Activated CD4-positive, alpha-beta memory T cell treated with anti-CD3 and anti-CD28 coated beads, Interleukin-2, amount 10 ng/mL, durations not matched to agents 7 days and 5 days (primary cell): Measurements from ENCODE around the gene SAP30BP. TPM values are rescaled to one million over a fixed set of nuclear protein-coding genes. Genes with fewer than 3 reads are reported as not detected.

Source experiments
- CTCF ChIA-PET: fragments of 350-600 bp; sonication (Branson Sonifier 250); formaldehyde crosslinking; loops from one replicate; lab custom pipeline; 2021; ENCODE audit warnings: antibody characterized with exemption, inconsistent platforms; lab: Charles Lee
- POLR2A ChIA-PET: fragments of 350-600 bp; sonication (Branson Sonifier 250); formaldehyde crosslinking; loops from one replicate; lab custom pipeline; 2021; ENCODE audit warnings: antibody characterized with exemption; lab: Charles Lee
- DNase-seq: peaks from one replicate; pipeline ENCODE4 v3.0.0-alpha.2; 2020
- H3K27ac Mint-ChIP-seq: one replicate; pipeline ENCODE4 v1.8.0; 2021; ENCODE audit warnings: mild to moderate bottlenecking, mixed read lengths
- H3K27me3 Mint-ChIP-seq: one replicate; pipeline ENCODE4 v1.8.0; 2021; ENCODE audit warnings: mixed read lengths
- H3K36me3 Mint-ChIP-seq: one replicate; pipeline ENCODE4 v1.8.0; 2021; ENCODE audit warnings: low read depth, mixed read lengths
- H3K4me1 Mint-ChIP-seq: one replicate; pipeline ENCODE4 v1.8.0; 2021; ENCODE audit warnings: mixed read lengths
- H3K4me3 Mint-ChIP-seq: one replicate; pipeline ENCODE4 v1.8.0; 2021; ENCODE audit warnings: mild to moderate bottlenecking, mixed read lengths
- H3K9me3 Mint-ChIP-seq: one replicate; pipeline ENCODE4 v1.8.0; 2021; ENCODE audit warnings: mixed read lengths
- total RNA-seq, 2 experiments: library from RNA; stranded (reverse); gene quantifications; one replicate each; pipeline ENCODE4 v1.2.3, GENCODE V29; 2021

SAP30BP gene
- total RNA-seq, 2 experiments from 2014 or later, result 87.2 to 89.6 TPM

DNA sequence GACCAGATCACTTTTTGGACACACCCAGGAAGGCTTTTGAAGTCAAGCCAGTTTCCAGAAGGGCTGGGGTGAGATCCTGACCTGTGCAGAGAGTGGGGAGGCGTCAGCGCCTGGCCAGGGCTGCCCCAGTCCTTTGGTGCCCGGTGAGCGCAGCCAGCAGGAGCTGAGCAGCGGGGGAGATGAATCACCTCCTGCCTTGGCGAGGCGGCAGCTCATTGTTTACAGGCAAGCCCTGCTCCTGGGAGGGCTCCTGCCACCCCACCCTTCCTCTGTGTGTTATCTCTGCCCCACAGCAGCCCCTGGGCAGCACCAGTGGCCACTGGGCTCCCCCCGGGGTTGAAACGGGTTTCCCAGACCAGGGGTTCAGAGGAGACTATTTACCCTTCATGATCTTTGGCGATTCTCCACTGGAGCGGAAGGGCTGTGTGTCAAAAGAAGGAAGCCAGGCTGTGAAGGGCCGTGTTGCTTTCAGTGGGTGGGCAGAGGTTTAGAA is 40.0 kb downstream of the SAP30BP start:
- Mint-ChIP-seq H3K27ac (no peak overlapping the region), H3K9me3 (no peaks in the 10 kb centered on the region), H3K36me3 (peaks cover 35% of the 10 kb centered on the region), H3K4me3 (no peak overlapping the region), H3K27me3 (peaks cover 3% of the 10 kb centered on the region), H3K4me1 (no peaks in the 10 kb centered on the region)
- CTCF ChIA-PET, result interaction anchor here (0.6 to 0.8 kb wide), 2 partner anchors 106 to 306 kb away, joined by 3 to 5 read pairs; no protein-coding TSS in a partner anchor
- POLR2A ChIA-PET, result interaction anchor here (0.8 kb wide), 1 partner anchor 40 kb away, joined by 4 read pairs; the partner anchor contains the start of genes RECQL5 and SAP30BP
- no peak for DNase-seq

- ChIA-PET CTCF (interaction anchor here (1.3 to 2.4 kb wide), 3 partner anchors 37 to 79 kb away, joined by 3 to 6 read pairs (median 5); partner anchors contain the start of gene SMIM5), POLR2A (no interaction called here)
- H3K4me1 Mint-ChIP-seq, result no peaks in the 10 kb centered on the region
- peaks cover 10% of the 10 kb centered on the region for H3K36me3 Mint-ChIP-seq
- no peaks in the 10 kb centered on the region for H3K9me3 Mint-ChIP-seq
- H3K27ac Mint-ChIP-seq, result no peak overlapping the region
- no peak overlapping the region for H3K4me3 Mint-ChIP-seq
- no peak for DNase-seq
- H3K27me3 Mint-ChIP-seq, result peaks cover 7% of the 10 kb centered on the region
Measured at GRCh38 chr17:75712446-75712845, 45.3 kb downstream of the SAP30BP start.

- ChIA-PET POLR2A (interaction anchor here (1.0 to 1.9 kb wide), 2 partner anchors 18 to 34 kb away, joined by 5 read pairs; no protein-coding TSS in a partner anchor), CTCF (interaction anchor here (0.8 to 1.9 kb wide), 3 partner anchors 28 to 87 kb away, joined by 4 to 7 read pairs (median 5); partner anchors contain the start of gene SMIM5)
- Mint-ChIP-seq H3K4me3 (no peak overlapping the region), H3K27ac (no peak overlapping the region), H3K9me3 (no peaks in the 10 kb centered on the region), H3K4me1 (peaks cover 2% of the 10 kb centered on the region), H3K27me3 (peaks cover 24% of the 10 kb centered on the region), H3K36me3 (no peaks in the 10 kb centered on the region)
- DNase-seq, result no peak
Measured at GRCh38 chr17:75719732-75720131, 52.6 kb downstream of the SAP30BP start.

DNA sequence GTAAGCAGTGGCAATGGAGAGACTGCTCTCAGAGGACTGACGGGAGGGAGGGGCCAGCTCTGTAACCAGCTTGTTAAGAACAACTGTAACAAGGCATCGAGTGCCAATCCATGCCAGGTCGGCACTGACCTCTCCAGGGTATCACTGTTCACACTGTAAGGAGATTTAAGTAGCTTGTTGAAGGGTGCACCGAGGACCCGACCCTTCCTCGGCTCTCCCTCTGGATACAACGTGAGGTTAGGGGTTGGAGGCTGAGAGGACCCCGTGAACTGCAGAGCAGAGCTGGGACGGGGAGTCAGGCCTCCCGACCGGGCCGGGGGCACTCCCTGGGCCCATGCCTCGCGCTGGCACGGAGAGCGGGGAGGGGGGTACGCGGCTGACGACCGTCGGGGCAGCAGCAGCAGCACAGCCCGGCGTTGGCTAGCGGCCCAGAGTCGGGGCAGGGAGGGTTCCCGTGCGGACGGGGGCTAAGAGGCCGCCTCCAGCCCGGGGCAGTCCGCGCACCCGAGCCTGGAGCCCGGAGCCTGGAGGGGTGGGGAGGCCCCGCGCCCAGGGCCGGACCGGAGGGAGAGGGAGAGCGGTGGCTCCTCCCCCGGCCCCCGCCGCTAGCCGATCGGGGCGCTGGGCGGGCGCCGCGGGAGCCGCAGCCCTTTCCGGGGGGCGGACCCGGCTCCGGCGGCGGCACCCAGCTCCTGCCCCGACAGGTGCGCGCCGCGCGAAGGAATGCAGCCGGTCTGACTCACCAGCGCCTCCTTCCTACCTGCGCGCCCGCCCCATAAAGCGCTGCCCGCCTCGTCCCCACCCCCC is 53.7 kb downstream of the SAP30BP start, which contains the start of gene ITGB4:
Gene ITGB4, plus strand, starts transcription at position 804 of the 807 bp plus-strand sequence. CDS start 3,245 bp downstream, outside the sequence.
- ChIA-PET CTCF (interaction anchor here (0.6 to 2.3 kb wide), 6 partner anchors 24 to 99 kb away, joined by 3 to 9 read pairs (median 4); no protein-coding TSS in a partner anchor), POLR2A (interaction anchor here (0.9 to 1.9 kb wide), 4 partner anchors 9 to 39 kb away, joined by 3 to 5 read pairs (median 4); no protein-coding TSS in a partner anchor)
- Mint-ChIP-seq H3K4me1 (peaks cover 2% of the 10 kb centered on the region), H3K9me3 (no peaks in the 10 kb centered on the region), H3K27me3 (peaks cover 24% of the 10 kb centered on the region), H3K27ac (no peak within 1 kb of the TSS), H3K4me3 (peak within 1 kb of the TSS; percentile 54), H3K36me3 (no peaks in the 10 kb centered on the region)
- DNase-seq, result peak; percentile 64

- peaks cover 24% of the 10 kb centered on the region for H3K27me3 Mint-ChIP-seq
- no peak overlapping the region for H3K4me3 Mint-ChIP-seq
- H3K4me1 Mint-ChIP-seq, result peaks cover 2% of the 10 kb centered on the region
Measured at GRCh38 chr17:75721463-75722011, 54.4 kb downstream of the SAP30BP start.

GRCh38 chr17:75722076-75722475 is 54.9 kb downstream of the SAP30BP start:
- H3K4me1 Mint-ChIP-seq, result peaks cover 2% of the 10 kb centered on the region
- H3K36me3 Mint-ChIP-seq, result no peaks in the 10 kb centered on the region
- no peak overlapping the region for H3K27ac Mint-ChIP-seq
- peaks cover 24% of the 10 kb centered on the region for H3K27me3 Mint-ChIP-seq
- POLR2A ChIA-PET, result no interaction called here
- no peak overlapping the region for H3K4me3 Mint-ChIP-seq
- DNase-seq, result no peak
- no peaks in the 10 kb centered on the region for H3K9me3 Mint-ChIP-seq
- CTCF ChIA-PET, result interaction anchor here (1.1 to 2.3 kb wide), 2 partner anchors 26 to 27 kb away, joined by 3 to 6 read pairs; no protein-coding TSS in a partner anchor

More at GRCh38 chr17:75721463-75722011, 54.4 kb downstream of the SAP30BP start:
- no peak for DNase-seq
- H3K9me3 Mint-ChIP-seq, result no peaks in the 10 kb centered on the region
- CTCF ChIA-PET, result interaction anchor here (1.1 to 2.3 kb wide), 3 partner anchors 26 to 32 kb away, joined by 3 to 9 read pairs (median 6); no protein-coding TSS in a partner anchor
- H3K27ac Mint-ChIP-seq, result no peak overlapping the region
- no peaks in the 10 kb centered on the region for H3K36me3 Mint-ChIP-seq
- POLR2A ChIA-PET, result interaction anchor here (1.0 kb wide), 1 partner anchor 8 kb away, joined by 3 read pairs; no protein-coding TSS in a partner anchor

GRCh38 chr17:75722542-75723095 is 55.5 kb downstream of the SAP30BP start:
- no peaks in the 10 kb centered on the region for H3K36me3 Mint-ChIP-seq
- peaks cover 22% of the 10 kb centered on the region for H3K27me3 Mint-ChIP-seq
- H3K4me3 Mint-ChIP-seq, result no peak overlapping the region
- H3K27ac Mint-ChIP-seq, result no peak overlapping the region
- POLR2A ChIA-PET, result no interaction called here
- H3K4me1 Mint-ChIP-seq, result peaks cover 2% of the 10 kb centered on the region
- CTCF ChIA-PET, result interaction anchor here (2.3 kb wide), 1 partner anchor 25 kb away, joined by 6 read pairs; no protein-coding TSS in a partner anchor
- DNase-seq, result no peak
- no peaks in the 10 kb centered on the region for H3K9me3 Mint-ChIP-seq

GRCh38 chr17:75723171-75723930 is 56.2 kb downstream of the SAP30BP start:
- peaks cover 2% of the 10 kb centered on the region for H3K4me1 Mint-ChIP-seq

GRCh38 chr17:75724016-75725003 is 57.2 kb downstream of the SAP30BP start:
- Mint-ChIP-seq H3K36me3 (no peaks in the 10 kb centered on the region), H3K27ac (no peak overlapping the region), H3K9me3 (no peaks in the 10 kb centered on the region), H3K4me3 (no peak overlapping the region), H3K4me1 (peaks cover 2% of the 10 kb centered on the region), H3K27me3 (peaks cover 17% of the 10 kb centered on the region)
- ChIA-PET CTCF (no interaction called here), POLR2A (no interaction called here)
- DNase-seq, result no peak

More at GRCh38 chr17:75723171-75723930, 56.2 kb downstream of the SAP30BP start:
- no peaks in the 10 kb centered on the region for H3K36me3 Mint-ChIP-seq
- ChIA-PET POLR2A (no interaction called here), CTCF (no interaction called here)
- H3K9me3 Mint-ChIP-seq, result no peaks in the 10 kb centered on the region
- no peak overlapping the region for H3K27ac Mint-ChIP-seq
- H3K27me3 Mint-ChIP-seq, result peaks cover 22% of the 10 kb centered on the region
- DNase-seq, result no peak
- H3K4me3 Mint-ChIP-seq, result no peak overlapping the region

DNA sequence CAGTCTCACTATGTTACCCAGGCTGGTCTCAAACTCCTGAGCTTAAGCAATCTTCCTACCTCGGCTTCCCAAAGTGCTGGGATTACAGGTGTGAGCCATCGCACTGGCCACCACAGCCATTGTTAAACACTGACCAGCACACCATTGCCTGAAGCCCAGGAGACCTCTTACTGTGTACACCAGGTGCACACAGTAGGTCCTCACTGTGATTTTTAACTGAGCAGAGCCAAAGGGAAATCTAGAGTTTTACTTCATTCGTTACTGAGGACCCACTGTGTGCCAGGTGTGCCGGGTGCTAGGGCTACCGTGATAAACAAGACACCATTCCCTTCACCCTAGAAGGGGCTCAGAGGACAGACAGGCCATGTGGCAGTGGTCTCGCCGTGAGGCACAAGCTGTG is 58.4 kb downstream of the SAP30BP start:
- Mint-ChIP-seq H3K27me3 (peaks cover 6% of the 10 kb centered on the region), H3K9me3 (no peaks in the 10 kb centered on the region), H3K27ac (no peak overlapping the region), H3K36me3 (no peaks in the 10 kb centered on the region), H3K4me1 (peaks cover 2% of the 10 kb centered on the region), H3K4me3 (no peak overlapping the region)
- ChIA-PET POLR2A (no interaction called here), CTCF (interaction anchor here (1.9 kb wide), 1 partner anchor 28 kb away, joined by 5 read pairs; no protein-coding TSS in a partner anchor)
- DNase-seq, result no peak

- peaks cover under 1% of the 10 kb centered on the region for H3K27me3 Mint-ChIP-seq
- no peaks in the 10 kb centered on the region for H3K9me3 Mint-ChIP-seq
- ChIA-PET POLR2A (no interaction called here), CTCF (interaction anchor here (1.0 to 1.3 kb wide), 2 partner anchors 22 to 26 kb away, joined by 3 read pairs; no protein-coding TSS in a partner anchor)
- no peak overlapping the region for H3K27ac Mint-ChIP-seq
- no peaks in the 10 kb centered on the region for H3K36me3 Mint-ChIP-seq
- no peak overlapping the region for H3K4me3 Mint-ChIP-seq
- DNase-seq, result no peak
- no peaks in the 10 kb centered on the region for H3K4me1 Mint-ChIP-seq
Measured at GRCh38 chr17:75727391-75727790, 60.3 kb downstream of the SAP30BP start.
